K562 (cell line): ENCODE results near the gene CNTN5. TPM values are rescaled to one million over a fixed set of nuclear protein-coding genes. Genes with fewer than 3 reads are reported as not detected.

Experiments
- ATAC-seq: fragments of 200-7000 bp; cut with Tn5 transposase; 3 replicates; pipeline ENCODE4 v1.9.1; 2020; ENCODE audit warnings: moderate library complexity
- BruUV-seq: library from RNA; stranded (reverse); fragments of 400-500 nt; replicated peaks from 2 replicates; lab custom pipeline; 2021; lab: Mats Ljungman, UMichigan
- CTCF ChIA-PET: fragments of 300-600 bp; formaldehyde crosslinking; extraction: SDS; loops from one replicate; lab custom pipeline; 2021; ENCODE audit warnings: low intra/inter-chr PET ratio; lab: Yijun Ruan, JAX
- POLR2A ChIA-PET: fragments of 300-600, 350-650 bp; sonication (Branson Sonifier 250); formaldehyde crosslinking; extraction: SDS; loops from one replicate; lab custom pipeline; 2021; ENCODE audit warnings: antibody characterized with exemption, inconsistent platforms; lab: Yijun Ruan, JAX
- DNase-seq, 4 experiments: peaks; one replicate each; pipeline versions ENCODE4 v3.0.0 to v3.0.0-alpha.2; 2011 to 2018; ENCODE audit warnings: low spot score in 3 of 4, mixed read lengths in 3 of 4; ENCODE audit errors: extremely low read depth in 1 of 4
- FAIRE-seq: peaks from 2 replicates; lab custom pipeline; 2011; peaks lifted over from hg19 to GRCh38; lab: Jason Lieb, UNC
- H2AFZ ChIP-seq: 2 replicates; pipeline ENCODE4 v1.6.0; 2011; ENCODE audit warnings: low read depth, low read length, control low read depth, inconsistent platforms
- H3K27ac ChIP-seq: fragments of 200-600 bp; 3 replicates; pipeline ENCODE4 v1.8.0; 2011; ENCODE audit warnings: low read depth, mild to moderate bottlenecking, control low read depth, inconsistent platforms, low read length, moderate library complexity, mixed read lengths; ENCODE audit errors: extremely low read depth
- H3K27me3 ChIP-seq, 2 experiments: fragments of 300-600 bp in 1 of 2; 2 replicates in 1 of 2; 3 replicates in 1 of 2; pipeline versions ENCODE4 v1.6.0 to v1.8.0; 2011; ENCODE audit warnings: inconsistent platforms in 2 of 2, low read length in 2 of 2, mild to moderate bottlenecking in 1 of 2, mixed read lengths in 1 of 2, moderate library complexity in 1 of 2; ENCODE audit not compliant: control insufficient read depth in 2 of 2, insufficient read depth in 2 of 2
- H3K36me3 ChIP-seq: fragments of 300-600 bp; 3 replicates; pipeline ENCODE4 v1.8.0; 2011; ENCODE audit warnings: mild to moderate bottlenecking, low read length, inconsistent platforms; ENCODE audit not compliant: control insufficient read depth, insufficient read depth
- H3K4me1 ChIP-seq, 2 experiments: fragments of 200-600 bp in 1 of 2; replicated peaks in 1 of 2; 2 replicates in 1 of 2; 3 replicates in 1 of 2; pipeline versions ENCODE4 v1.5.1 to v1.8.0; 2011; ENCODE audit warnings: inconsistent platforms in 2 of 2, low read length in 2 of 2, mild to moderate bottlenecking in 1 of 2, mixed read lengths in 1 of 2, moderate library complexity in 1 of 2; ENCODE audit not compliant: control insufficient read depth in 2 of 2, insufficient read depth in 2 of 2
- H3K4me2 ChIP-seq: 2 replicates; pipeline ENCODE4 v1.6.1; 2011; ENCODE audit warnings: low read length, control low read depth, inconsistent platforms, mixed read lengths; ENCODE audit not compliant: insufficient read depth
- H3K4me3 ChIP-seq: fragments of 200-600 bp; sonication (generic), shearing (Covaris generic); 2 replicates; pipeline ENCODE4 v1.5.1; 2016; ENCODE audit warnings: control low read depth, inconsistent platforms
- H3K79me2 ChIP-seq: fragments of 200-600 bp; 3 replicates; pipeline ENCODE4 v1.8.0; 2011; ENCODE audit warnings: low read length, inconsistent platforms; ENCODE audit not compliant: control insufficient read depth, insufficient read depth
- H3K9ac ChIP-seq, 2 experiments: 2 replicates each; pipeline versions ENCODE4 v1.6.0 to v1.6.1; 2011; ENCODE audit warnings: low read depth in 2 of 2, low read length in 2 of 2, control low read depth in 1 of 2, inconsistent platforms in 1 of 2, mild to moderate bottlenecking in 1 of 2, mixed read lengths in 1 of 2; ENCODE audit not compliant: insufficient read depth in 1 of 2
- H3K9me1 ChIP-seq: one replicate; pipeline ENCODE4 v1.6.0; 2011; ENCODE audit warnings: inconsistent platforms, mild to moderate bottlenecking, low read length, moderate library complexity; ENCODE audit not compliant: control insufficient read depth, insufficient read depth
- H3K9me3 ChIP-seq: replicated peaks from 2 replicates; pipeline ENCODE4 v1.5.1; 2011; ENCODE audit warnings: low read depth, low read length, inconsistent platforms; ENCODE audit not compliant: control insufficient read depth, insufficient read depth
- H4K20me1 ChIP-seq: replicated peaks from 2 replicates; pipeline ENCODE4 v1.6.1; 2011; ENCODE audit warnings: low read length, inconsistent platforms, mixed read lengths; ENCODE audit not compliant: control insufficient read depth, insufficient read depth
- ADNP ChIP-seq: fragments of 200-800 bp; sonication (Bioruptor generic); IDR thresholded peaks from 2 replicates; pipeline ENCODE4 v1.6.1; 2016; ENCODE audit warnings: missing genetic modification characterization, missing compliant biosample characterization
- NFE2 ChIP-seq: IDR thresholded peaks from 2 replicates; pipeline ENCODE4 v1.6.1; 2014; ENCODE audit warnings: antibody characterized with exemption, low read depth
- PHF20 ChIP-seq: fragments of 450-650 bp; IDR thresholded peaks from 2 replicates; pipeline ENCODE4 v1.6.1; 2018; ENCODE audit not compliant: partially characterized antibody
- TGIF2 ChIP-seq: sonication (generic); formaldehyde crosslinking; IDR thresholded peaks from 2 replicates; pipeline ENCODE4 v1.8.1; 2022; ENCODE audit warnings: mild to moderate bottlenecking, missing genetic modification reagents, moderate library complexity
- THRA ChIP-seq: fragments of 450-650 bp; IDR thresholded peaks from 2 replicates; pipeline ENCODE4 v1.6.1; 2017; ENCODE audit warnings: mild to moderate bottlenecking, moderate library complexity
- ZNF280B ChIP-seq: fragments of 250-450 bp; sonication (Bioruptor Pico); IDR thresholded peaks from 2 replicates; pipeline ENCODE4 v1.5.1; 2021; ENCODE audit warnings: mild to moderate bottlenecking
- ZNF347 ChIP-seq: fragments of 450-650 bp; formaldehyde crosslinking; IDR thresholded peaks from 2 replicates; pipeline ENCODE4 v1.4.0; 2020; ENCODE audit warnings: low read depth, mild to moderate bottlenecking, moderate library complexity
- ZNF551 ChIP-seq: fragments of 250-450 bp; sonication (Bioruptor Pico); IDR thresholded peaks from 2 replicates; pipeline ENCODE4 v1.5.0; 2021; ENCODE audit warnings: mild to moderate bottlenecking, moderate library complexity
- ZNF707 ChIP-seq: fragments of 250-450 bp; sonication (Bioruptor Pico); conservative IDR thresholded peaks from 2 replicates; pipeline ENCODE4 v1.8.0; 2022; ENCODE audit warnings: inconsistent platforms, mild to moderate bottlenecking, moderate library complexity
- WGBS: fragments of 100-300 bp; shearing (Covaris generic); methylation state at CpG from one replicate; pipeline ENCODE4 v1.1.6; 2016; ENCODE audit warnings: low coverage, mixed read lengths; ENCODE audit not compliant: insufficient coverage; ENCODE audit errors: missing lambda C conversion rate; 5-methylcytosine and 5-hydroxymethylcytosine counted together
- in situ Hi-C: fragments of 300-500 bp; cut with MboI; formaldehyde crosslinking; loops from 4 replicates; pipeline ENCODE4 v1.15.0; 2018; ENCODE audit warnings: inconsistent platforms, mixed read lengths
- intact Hi-C: fragments of 100-400 bp; cut with micrococcal nuclease; formaldehyde crosslinking; loops from 2 replicates; pipeline ENCODE4 v1.14.2; 2022
- polyA plus RNA-seq, 8 experiments: library from polyadenylated mRNA; depleted of rRNA in 4 of 8; stranded (reverse) in 5 of 8; unstranded in 3 of 8; fragments of >200 nt; fragmentation: Nextera tagmentation in 2 of 8; fragmentation: Illumina TruSeq in 1 of 8; extraction: Ambion mirVana in 2 of 8; extraction: Trizol in 1 of 8; gene quantifications; 2 replicates each; pipeline versions ENCODE4 v1.2.1 to v1.2.3, GENCODE V29; 2011 to 2014; ENCODE audit warnings: inconsistent platforms in 1 of 8, missing spikeins in 1 of 8
- total RNA-seq, 7 experiments: library from RNA; depleted of rRNA in 6 of 7; stranded (reverse); fragments of >200 nt in 6 of 7; fragmentation: Illumina TruSeq in 2 of 7; extraction: Trizol in 2 of 7; gene quantifications; 2 replicates each; pipeline versions ENCODE4 v1.2.1 to v1.2.3, GENCODE V29; 2011 to 2021; ENCODE audit warnings: low replicate concordance in 1 of 7

Gene CNTN5
- total and polyA plus RNA-seq, 9 of the 15 experiments (the other 6 are each of a cell fraction or from before 2014, with no cell fraction given) = 0.03 TPM; not detected in 8

- TF ChIP-seq ZNF551 = no peak
- no peak for TF ChIP-seq ZNF707 (CRISPR knock-in tag)
- no peak for TF ChIP-seq ZNF280B (CRISPR knock-in tag)
- no peak for TF ChIP-seq ZNF347 (CRISPR knock-in tag)
- no peak for TF ChIP-seq NFE2
- no peak for TF ChIP-seq TGIF2 (CRISPR knock-in tag)
- no peak for TF ChIP-seq ADNP
Observed at GRCh38 chr11:100235085-100235484, 1214.3 kb downstream of the CNTN5 start (continued).

- no TSS peak for BruUV-seq
- POLR2A ChIA-PET = no interaction called here
- H4K20me1 ChIP-seq = no peaks in the 10 kb centered on the region
Observed at GRCh38 chr11:100240025-100240539, 1219.3 kb downstream of the CNTN5 start.

More at GRCh38 chr11:100240025-100240539, 1219.3 kb downstream of the CNTN5 start:
- Histone ChIP-seq H3K4me3 (no peak overlapping the region), H3K4me1 (no peaks in the 10 kb centered on the region), H3K9me1 (no peaks in the 10 kb centered on the region), H3K79me2 (no peaks in the 10 kb centered on the region), H3K27ac (no peak overlapping the region), H2AFZ (no peak overlapping the region), H3K4me2 (no peak overlapping the region), H3K9me3 (no peaks in the 10 kb centered on the region; the same call in 1 of the 2 replicates), H3K9ac (no peak overlapping the region), H3K36me3 (no peaks in the 10 kb centered on the region), H3K27me3 (no peaks in the 10 kb centered on the region)
- ATAC-seq = no peak
- intact Hi-C loops (no loop called here), in situ Hi-C loops (no loop called here)
- FAIRE-seq = no peak
- CTCF ChIA-PET = no interaction called here
- WGBS = 3% methylated on average over 5 of the region's 5 CpGs
- no peak for TF ChIP-seq THRA
- TF ChIP-seq PHF20 = no peak
- DNase-seq = no peak
